Gastrocnemius medialis (tissue), 4 donors: ENCODE data around the gene EXOSC10.

Experiments used
- CTCF ChIP-seq, 5 experiments: fragments of 450-650 bp in 3 of 5; fragments of 200-600 bp in 2 of 5; sonication (generic) in 2 of 5; IDR thresholded peaks in 4 of 5; conservative IDR thresholded peaks in 1 of 5; 1 replicate in 4 of 5; 2 replicates in 1 of 5; pipeline ENCODE4 v1.5.1; 2016 to 2019; ENCODE audit warnings: antibody characterized with exemption in 5 of 5, mild to moderate bottlenecking in 3 of 5, moderate library complexity in 3 of 5
- POLR2A ChIP-seq, 2 donors: fragments of 450-650 bp; IDR thresholded peaks; one replicate each; pipeline ENCODE4 v1.6.1; 2017; ENCODE audit warnings: antibody characterized with exemption in 2 of 2, mild to moderate bottlenecking in 2 of 2, moderate library complexity in 2 of 2

- TF ChIP-seq CTCF (IDR thresholded peaks at IDR 0.05 in 4 of 5, conservative IDR thresholded peaks at IDR 0.05 in 1 of 5) (no peak), POLR2A (IDR thresholded peaks at IDR 0.05) (no peak)
These were observed 54.0 kb downstream of the EXOSC10 start for GRCh38 chr1:11045428-11046269.
